Coronary artery (tissue), 2 donors: ENCODE data around the gene KCNG4.

Experiments used
- DNase-seq: peaks from one replicate; pipeline ENCODE4 v3.0.0-alpha.2; 2017; ENCODE audit warnings: low spot score
- H3K27ac ChIP-seq, 2 donors: fragments of 200-600 bp; sonication (generic); one replicate each; pipeline ENCODE4 v1.5.1; 2016 to 2019
- H3K4me3 ChIP-seq: fragments of 200-600 bp; sonication (generic); 2 replicates; pipeline ENCODE4 v1.5.1; 2016; ENCODE audit warnings: mild to moderate bottlenecking, moderate library complexity
- CTCF ChIP-seq: fragments of 200-600 bp; sonication (generic); IDR thresholded peaks from one replicate; pipeline ENCODE4 v1.5.1; 2019; ENCODE audit warnings: antibody characterized with exemption

Gene KCNG4

DNA sequence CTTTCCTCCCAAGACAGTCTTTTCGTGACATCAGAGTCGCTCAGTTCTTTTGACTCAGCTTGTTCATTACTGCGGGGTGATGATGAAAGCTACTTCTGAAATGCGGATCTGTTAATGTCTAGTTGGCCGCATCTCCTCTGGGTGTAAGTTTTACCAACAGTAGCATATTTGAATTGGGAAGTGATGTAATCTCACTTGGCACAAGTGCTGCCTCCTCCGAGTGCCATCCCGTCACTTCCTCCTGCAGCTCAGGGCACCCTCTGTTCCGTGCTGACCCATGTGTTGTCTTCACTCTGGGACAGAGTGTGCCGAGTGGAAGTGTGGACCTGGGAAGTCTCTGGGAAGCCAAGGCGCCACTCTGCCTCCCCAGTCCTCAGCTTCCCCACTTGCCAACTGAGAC lies 40.0 kb downstream of the KCNG4 start:
- no peak for TF ChIP-seq CTCF
- no peak for DNase-seq
- no peak overlapping the region for H3K4me3 ChIP-seq
- peak overlapping the region in 1 of 2 donors; percentile 77 for H3K27ac ChIP-seq

- TF ChIP-seq CTCF: no peak
- DNase-seq: no peak
- H3K4me3 ChIP-seq: no peak overlapping the region
- H3K27ac ChIP-seq: no peak overlapping the region
These were observed 40.7 kb downstream of the KCNG4 start for GRCh38 chr16:84199097-84199496.

DNA sequence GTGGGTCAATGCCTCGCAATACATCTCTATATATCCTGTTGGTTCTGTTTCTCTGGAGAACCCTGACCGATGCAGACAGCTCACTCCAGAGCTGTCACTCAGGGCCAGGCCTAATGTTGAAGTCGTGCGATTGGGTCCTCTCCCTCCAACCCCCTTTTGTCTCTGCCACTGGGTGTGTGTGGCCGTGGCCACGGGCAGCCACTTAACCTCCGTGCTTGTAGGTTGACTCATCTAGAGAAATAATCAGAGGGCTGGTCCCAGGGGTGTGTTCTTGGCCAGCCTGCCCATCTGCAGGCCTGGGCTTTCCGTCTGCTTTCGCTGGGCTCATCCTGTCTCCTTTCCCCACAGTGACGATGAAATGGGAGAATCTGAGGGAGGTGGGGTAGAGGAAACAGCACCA lies 41.4 kb downstream of the KCNG4 start:
- no peak for TF ChIP-seq CTCF
- no peak overlapping the region for H3K27ac ChIP-seq
- DNase-seq: no peak
- H3K4me3 ChIP-seq: no peak overlapping the region

- TF ChIP-seq CTCF: no peak
- Histone ChIP-seq H3K27ac (no peak overlapping the region), H3K4me3 (no peak overlapping the region)
- no peak for DNase-seq
These were observed 42.2 kb downstream of the KCNG4 start for GRCh38 chr16:84197466-84198128.

DNA sequence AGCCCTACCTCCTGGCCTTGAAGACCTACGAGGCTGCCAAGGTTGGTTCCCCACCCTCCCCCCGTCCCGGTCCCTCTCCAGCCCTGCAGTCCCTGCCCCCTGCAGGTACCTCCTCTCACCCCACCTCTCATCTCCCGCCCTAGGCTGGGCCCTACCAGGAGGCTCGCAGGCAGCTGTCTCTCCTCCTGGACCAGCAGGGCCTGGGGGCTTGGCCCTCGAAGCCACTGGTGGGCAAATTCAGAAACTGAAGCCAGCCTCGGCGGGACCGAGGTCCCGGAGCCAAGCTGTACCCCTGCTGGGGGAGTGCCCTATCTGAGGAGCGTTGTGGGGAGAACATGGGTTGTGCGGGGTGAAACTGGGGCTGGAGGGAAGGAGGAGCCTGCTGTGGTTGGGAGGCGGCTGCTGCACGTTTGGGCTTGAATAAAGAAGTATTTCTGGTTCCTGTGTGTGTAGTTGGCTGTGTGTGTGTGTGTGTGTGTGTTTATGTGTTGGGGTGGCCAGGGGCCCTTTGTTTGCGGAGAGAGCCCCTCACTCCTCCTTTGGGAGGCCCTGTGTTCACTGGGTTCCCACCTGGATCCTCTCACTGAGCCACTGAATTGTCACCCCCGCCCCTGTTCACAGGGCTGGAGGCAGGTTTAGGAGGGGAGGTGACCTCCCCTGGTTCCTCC lies 43.0 kb downstream of the KCNG4 start:
- H3K27ac ChIP-seq: no peak overlapping the region
- H3K4me3 ChIP-seq: no peak overlapping the region
- TF ChIP-seq CTCF: no peak
- DNase-seq: no peak

- Histone ChIP-seq H3K27ac (no peak overlapping the region), H3K4me3 (no peak overlapping the region)
- TF ChIP-seq CTCF: no peak
- no peak for DNase-seq
These were observed 43.7 kb downstream of the KCNG4 start for GRCh38 chr16:84196101-84196500.
